HG02973 (cell line): ENCODE results near the gene AJM1.

Source experiments
- ATAC-seq: cut with Tn5 transposase; IDR thresholded peaks from one replicate; pipeline ENCODE4 v1.9.1; 2021; ENCODE audit warnings: moderate library complexity; ENCODE audit not compliant: unreplicated experiment

AJM1 gene

GRCh38 chr9:136807281-136808074 is 34.8 kb upstream of the AJM1 start, which contains the start of gene RABL6:
TSS of gene RABL6 (plus strand) at chr9:136807948. CDS start at chr9:136808197, 249 bp downstream.
- ATAC-seq: peak; percentile 59

DNA sequence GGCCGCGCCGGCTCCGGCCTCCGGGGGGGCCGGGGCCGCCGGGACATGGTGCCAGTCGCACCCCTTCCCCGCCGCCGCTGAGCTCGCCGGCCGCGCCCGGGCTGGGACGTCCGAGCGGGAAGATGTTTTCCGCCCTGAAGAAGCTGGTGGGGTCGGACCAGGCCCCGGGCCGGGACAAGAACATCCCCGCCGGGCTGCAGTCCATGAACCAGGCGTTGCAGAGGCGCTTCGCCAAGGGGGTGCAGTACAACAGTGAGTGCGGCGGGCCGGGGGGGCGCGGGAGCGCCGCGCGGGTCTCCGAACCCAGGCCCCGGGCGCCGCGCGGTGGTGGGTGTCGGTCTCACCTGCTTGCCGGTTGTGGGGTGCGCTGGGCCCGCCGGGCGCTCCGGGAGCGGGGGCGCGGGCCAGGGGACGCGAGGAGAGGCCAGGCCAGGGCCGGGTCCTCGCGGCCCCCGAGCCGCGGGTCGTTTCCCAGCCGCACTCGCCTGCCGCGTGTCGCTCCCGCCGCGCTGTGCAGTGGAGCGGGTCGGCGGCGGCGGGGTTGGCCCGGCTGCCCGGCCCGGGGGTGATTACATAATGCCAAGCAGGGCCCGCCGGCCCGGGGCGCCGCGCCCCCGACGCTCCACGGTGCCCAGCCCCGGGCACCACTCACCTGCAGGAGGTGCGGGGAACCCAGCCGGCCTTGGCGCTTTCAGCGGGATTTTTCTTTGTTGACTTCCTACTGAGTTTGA is 34.0 kb upstream of the AJM1 start:
- ATAC-seq: peak; percentile 24

DNA sequence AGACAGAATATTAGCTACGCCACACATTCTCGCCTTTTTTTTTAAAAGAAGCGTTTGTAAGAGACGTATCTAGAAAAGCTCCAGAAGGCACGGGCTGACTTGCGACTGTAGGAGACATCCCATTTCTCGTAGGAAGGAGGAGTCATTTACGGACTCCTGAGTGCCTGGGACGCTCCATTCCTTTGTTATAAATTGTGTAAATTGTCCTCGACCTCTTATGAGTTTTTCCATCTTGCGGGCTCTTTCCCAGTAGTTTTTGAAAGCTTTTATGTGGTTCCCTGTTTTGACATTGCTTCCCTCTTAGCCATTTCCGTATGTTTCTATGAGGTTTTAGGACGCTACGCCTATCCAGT is 33.5 kb upstream of the AJM1 start:
- ATAC-seq: no peak

GRCh38 chr9:136814725-136815421 is 27.4 kb upstream of the AJM1 start:
- ATAC-seq: no peak

DNA sequence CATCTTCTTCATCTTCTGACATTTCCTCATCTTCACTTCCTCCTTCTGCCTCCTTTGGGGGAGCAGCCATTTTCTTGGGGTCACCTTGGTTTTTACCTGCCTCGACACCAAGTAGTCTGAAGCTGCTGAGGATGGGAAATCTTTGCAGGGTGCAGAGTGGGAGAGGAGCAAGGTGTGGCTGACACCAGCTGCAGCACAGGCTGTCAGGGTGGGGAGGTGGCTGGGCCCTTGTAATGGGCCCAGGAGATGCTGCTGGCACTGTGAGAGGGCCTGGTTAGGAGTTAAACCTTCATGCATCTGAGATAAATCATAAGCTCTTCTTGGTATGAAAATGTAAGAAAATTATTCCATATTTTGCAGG is 26.9 kb upstream of the AJM1 start:
- no peak for ATAC-seq

DNA sequence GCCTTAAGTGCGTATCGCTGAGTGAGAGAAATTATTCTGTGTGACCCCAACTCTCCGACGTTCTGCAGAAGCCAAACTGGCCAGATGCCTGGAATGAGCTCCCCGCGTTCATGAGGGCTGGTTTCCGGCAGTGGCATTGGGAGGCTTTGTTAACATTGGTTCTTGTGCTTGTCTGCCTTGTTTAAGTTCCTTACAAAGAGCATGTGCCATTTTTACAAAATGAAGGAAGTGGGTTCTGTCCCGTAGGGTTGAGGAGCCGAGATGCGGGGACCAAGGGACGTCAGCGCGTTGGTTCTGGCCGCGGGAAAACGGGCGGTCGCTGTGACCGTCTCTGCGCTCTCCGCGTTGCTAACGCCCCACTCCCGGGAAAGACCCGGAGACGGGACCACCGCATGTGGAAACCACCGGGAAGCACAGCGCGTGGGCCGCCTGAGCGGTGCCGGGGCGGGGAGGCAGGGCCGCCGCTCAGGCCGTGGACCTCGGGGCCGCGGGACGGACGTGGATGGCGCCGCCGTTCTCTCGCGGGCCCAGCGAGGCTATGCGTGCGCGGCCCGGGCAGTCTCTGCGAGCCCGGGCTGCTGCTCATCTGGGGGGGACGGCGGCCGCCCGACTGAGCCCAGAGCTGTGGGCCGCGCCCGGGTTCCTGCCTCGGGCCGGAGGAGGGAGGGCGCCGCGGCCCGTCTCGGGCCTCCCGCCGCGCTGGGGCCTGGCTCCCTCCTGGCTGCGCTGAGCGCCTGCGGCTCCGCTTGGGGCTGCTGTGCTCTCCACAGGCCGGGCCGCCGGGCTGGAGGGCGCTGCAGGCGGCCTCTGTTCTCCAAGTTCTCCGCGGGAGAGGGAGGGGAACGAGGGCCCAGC is 21.1 kb upstream of the AJM1 start:
- no peak for ATAC-seq

- no peak for ATAC-seq
Measured at GRCh38 chr9:136821826-136822544, 20.3 kb upstream of the AJM1 start.

- ATAC-seq: no peak
Measured at GRCh38 chr9:136823136-136824046, 18.9 kb upstream of the AJM1 start.

DNA sequence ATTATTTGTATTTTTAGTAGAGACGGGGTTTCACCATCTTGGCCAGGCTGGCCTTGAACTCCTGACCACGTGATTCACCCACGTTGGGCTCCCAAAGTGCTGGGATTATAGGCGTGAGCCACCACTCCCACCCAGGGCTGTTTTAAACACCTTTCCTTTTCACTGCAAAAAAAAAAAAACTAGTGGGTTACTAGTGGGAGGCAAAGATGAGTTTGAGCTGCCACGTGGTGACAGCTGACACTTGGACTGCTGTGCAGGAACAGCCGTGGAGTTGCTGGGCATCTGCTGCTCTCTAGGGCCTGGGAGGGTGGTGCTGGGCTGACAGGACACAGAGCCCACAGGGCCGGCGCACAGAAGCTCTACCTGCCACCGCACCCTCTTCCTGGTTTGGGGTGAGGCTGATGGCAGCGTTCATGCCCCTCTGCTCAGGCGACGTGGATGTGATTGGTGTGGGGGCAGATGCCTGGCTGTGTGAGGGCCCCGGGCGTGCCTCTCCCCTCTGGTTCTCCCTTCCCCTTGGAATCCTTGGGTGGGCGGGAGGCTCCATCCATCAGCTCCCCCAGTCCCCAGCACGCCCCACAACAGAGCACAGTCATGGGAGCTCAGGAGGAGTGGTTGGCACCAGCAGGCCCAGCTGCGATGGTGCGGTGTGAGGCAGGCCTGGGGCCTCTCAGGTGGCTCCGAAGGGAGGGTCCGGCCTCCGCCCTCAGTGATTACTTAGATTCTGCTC is 17.6 kb upstream of the AJM1 start:
- ATAC-seq: no peak

- no peak for ATAC-seq
Measured at GRCh38 chr9:136825295-136826187, 16.7 kb upstream of the AJM1 start.

DNA sequence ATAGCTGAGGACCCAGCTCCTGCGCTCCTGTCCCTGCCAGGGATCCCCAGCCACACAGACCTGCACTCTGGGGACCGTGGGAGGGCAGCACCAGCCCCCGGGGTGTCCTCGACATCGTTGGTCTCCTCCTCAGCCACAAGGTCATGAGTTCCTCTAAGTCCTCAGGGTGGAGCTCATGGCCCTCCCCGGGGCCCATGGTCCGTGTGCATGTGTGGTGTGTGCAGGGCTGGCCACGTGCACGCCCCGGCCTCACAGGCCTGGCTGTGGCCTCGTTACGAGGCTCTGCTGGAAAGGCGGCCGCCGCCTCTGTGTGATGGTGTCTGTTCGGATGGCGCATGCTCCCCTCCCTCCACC is 16.1 kb upstream of the AJM1 start:
- no peak for ATAC-seq

DNA sequence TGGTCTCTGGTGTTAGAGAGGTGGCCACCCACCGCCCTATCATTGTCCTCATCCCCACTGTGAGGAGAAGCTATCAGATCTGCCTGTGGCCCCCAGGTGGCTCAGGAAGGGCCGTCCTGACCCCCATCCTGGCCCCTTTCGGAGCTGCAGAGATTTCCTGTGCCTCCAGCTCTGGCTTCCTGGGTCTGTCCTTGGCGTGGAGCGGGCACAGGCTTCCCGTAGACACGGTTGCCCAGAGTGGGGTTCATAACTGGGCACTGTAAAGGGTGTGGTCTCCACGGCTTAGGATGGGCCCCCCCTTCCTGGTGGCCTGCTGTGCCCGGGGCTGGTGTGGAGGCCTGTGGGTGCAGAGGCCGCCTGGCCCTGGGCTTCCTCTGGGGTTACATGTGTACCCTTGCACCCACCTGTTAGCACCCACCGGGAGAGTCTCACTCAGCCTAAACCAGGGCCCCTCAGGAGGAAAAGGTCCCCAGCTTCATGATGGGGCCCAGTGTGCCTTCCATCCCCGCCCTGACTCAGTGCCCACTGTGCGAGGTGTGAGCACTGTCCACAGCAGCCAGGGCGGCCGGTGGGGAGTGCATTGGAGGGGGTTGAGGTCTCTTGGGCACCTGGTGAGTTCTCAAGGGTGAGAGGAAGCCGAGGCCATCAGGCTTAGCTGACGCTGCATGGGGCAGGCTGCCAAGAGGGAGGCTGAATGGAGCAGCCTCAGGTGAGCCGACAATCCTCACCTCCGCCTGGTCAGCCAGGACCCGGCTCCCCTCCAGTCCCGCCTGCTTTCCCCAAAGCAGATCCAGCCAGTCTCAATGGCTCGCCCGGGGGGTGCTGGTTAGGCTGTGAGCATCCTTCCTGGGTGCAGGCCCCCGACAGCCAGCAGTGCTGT is 15.3 kb upstream of the AJM1 start:
- ATAC-seq: no peak

GRCh38 chr9:136827794-136828473 is 14.3 kb upstream of the AJM1 start:
- ATAC-seq: no peak

DNA sequence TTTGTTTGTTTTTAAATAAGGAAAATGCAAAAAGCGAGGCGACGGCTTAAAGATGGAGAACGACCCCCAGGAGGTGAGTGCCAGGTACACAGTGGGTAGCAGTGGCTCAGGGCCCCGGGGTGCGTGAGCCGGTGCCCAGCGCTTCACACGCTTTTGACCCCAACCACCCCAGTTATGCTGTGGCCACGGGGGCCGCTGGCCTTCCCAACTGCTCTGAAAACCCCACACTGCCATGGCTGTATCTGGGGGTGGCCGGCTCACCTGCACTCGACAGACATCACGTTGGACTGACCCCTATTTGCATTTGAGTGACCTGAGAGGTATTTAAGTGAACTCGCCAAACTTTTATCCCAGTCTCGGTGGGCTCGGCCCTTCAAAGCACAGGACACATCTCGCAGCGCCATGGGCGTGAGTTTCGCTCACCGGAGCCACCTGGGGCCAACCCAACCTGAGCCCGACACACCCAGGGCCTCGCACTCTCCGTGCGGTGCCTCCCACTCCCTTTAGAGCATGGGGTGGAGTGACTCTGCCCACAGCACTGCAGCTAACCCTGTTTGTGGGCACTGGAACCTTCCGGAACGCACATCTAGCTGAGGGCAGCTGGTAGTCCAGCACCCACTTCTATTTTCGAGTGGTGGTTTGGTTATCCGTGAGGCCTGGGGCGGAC is 13.7 kb upstream of the AJM1 start:
- no peak for ATAC-seq

GRCh38 chr9:136829412-136829811 is 12.9 kb upstream of the AJM1 start:
- ATAC-seq: no peak
